ENCODE results near the gene SHISA8. TPM values are rescaled to one million over a fixed set of nuclear protein-coding genes. Genes with fewer than 3 reads are reported as not detected.

SHISA8 gene
- total RNA-seq, 1 experiment from 2014 or later: 2.4 TPM

- DNase-seq (ENCODE audit: low spot score) (no peak), ATAC-seq (no peak)
- no peak for TF ChIP-seq NR2C2 (CRISPR knock-in tag; IDR thresholded peaks at IDR 0.05)
- no peak for TF ChIP-seq ZSCAN18 (CRISPR knock-in tag; IDR thresholded peaks at IDR 0.05)
- no peak for TF ChIP-seq SP1 (CRISPR knock-in tag; conservative IDR thresholded peaks at IDR 0.05)
- TF ChIP-seq AR (CRISPR knock-in tag; IDR thresholded peaks at IDR 0.05): no peak
- TF ChIP-seq HMGA2 (CRISPR knock-in tag; IDR thresholded peaks at IDR 0.05): no peak
- no peak for TF ChIP-seq ZNF671 (CRISPR knock-in tag; IDR thresholded peaks at IDR 0.05)
- no peak for TF ChIP-seq GTF2I (CRISPR knock-in tag; conservative IDR thresholded peaks at IDR 0.05)
- no peak for TF ChIP-seq RELA (CRISPR knock-in tag; IDR thresholded peaks at IDR 0.05; ENCODE audit: borderline replicate concordance)
- no peak for TF ChIP-seq E2F4 (CRISPR knock-in tag; IDR thresholded peaks at IDR 0.05; ENCODE audit: borderline replicate concordance, low read depth)
- TF ChIP-seq MYBL2 (CRISPR knock-in tag; IDR thresholded peaks at IDR 0.05): no peak
- no peak for TF ChIP-seq IRF2 (CRISPR knock-in tag; IDR thresholded peaks at IDR 0.05; ENCODE audit: borderline replicate concordance, low read depth)
- TF ChIP-seq TEAD4 (CRISPR knock-in tag; IDR thresholded peaks at IDR 0.05): no peak
- TF ChIP-seq ZNF512 (CRISPR knock-in tag; IDR thresholded peaks at IDR 0.05; ENCODE audit: borderline replicate concordance): no peak
- TF ChIP-seq CTCF (IDR thresholded peaks at IDR 0.05): no peak
- TF ChIP-seq NR1H2 (CRISPR knock-in tag; IDR thresholded peaks at IDR 0.05): no peak
- no peak for TF ChIP-seq PRRX2 (CRISPR knock-in tag; IDR thresholded peaks at IDR 0.05)
- no peak for TF ChIP-seq ZNF281 (CRISPR knock-in tag; IDR thresholded peaks at IDR 0.05)
- Mint-ChIP-seq H3K36me3 (peaks cover 77% of the 10 kb centered on the region), H3K9me3 (no peaks in the 10 kb centered on the region), H3K27me3 (ENCODE audit: low read depth) (no peaks in the 10 kb centered on the region), H3K27ac (peak overlapping the region; percentile 79), H3K4me1 (no peaks in the 10 kb centered on the region), H3K4me3 (no peak overlapping the region)
- ChIA-PET CTCF (interaction anchor here (1.6 kb wide), 1 partner anchor 226 kb away, joined by 3 read pairs; no protein-coding TSS in a partner anchor), POLR2A (interaction anchor here (0.7 kb wide), 1 partner anchor 196 kb away, joined by 3 read pairs; no protein-coding TSS in a partner anchor)
Observed at GRCh38 chr22:41892721-41893120, 22.2 kb downstream of the SHISA8 start.

Data from WTC11 (cell line).